Left ventricle myocardium inferior (tissue), 1 donor: Measurements from ENCODE around the gene SLC25A25. TPM values are rescaled to one million over a fixed set of nuclear protein-coding genes. Genes with fewer than 3 reads are reported as not detected.
A peak's percentile ranks its signal among the peaks of the same experiment; 100 is the strongest.

ENCODE experiments used
- DNase-seq: peaks from one replicate; pipeline ENCODE4 v3.0.0-alpha.2; 2020
- H3K27ac ChIP-seq: fragments of 200-600 bp; replicated peaks from 2 replicates; pipeline ENCODE4 v1.8.0; 2021
- H3K27me3 ChIP-seq: fragments of 200-600 bp; 2 replicates; pipeline ENCODE4 v1.8.0; 2021; ENCODE audit warnings: low read depth
- H3K36me3 ChIP-seq: fragments of 200-600 bp; 2 replicates; pipeline ENCODE4 v1.8.0; 2021
- H3K4me1 ChIP-seq: fragments of 200-600 bp; 2 replicates; pipeline ENCODE4 v1.8.0; 2021
- H3K4me3 ChIP-seq: fragments of 200-600 bp; 2 replicates; pipeline ENCODE4 v1.8.0; 2021; ENCODE audit warnings: mild to moderate bottlenecking, moderate library complexity
- H3K9me3 ChIP-seq: fragments of 200-600 bp; replicated peaks from 2 replicates; pipeline ENCODE4 v1.8.0; 2021
- CTCF ChIP-seq: fragments of 200-600 bp; IDR thresholded peaks from 2 replicates; pipeline ENCODE4 v1.8.0; 2021; ENCODE audit warnings: antibody characterized with exemption, mild to moderate bottlenecking, borderline replicate concordance
- intact Hi-C: fragments of 100-400 bp; cut with micrococcal nuclease; formaldehyde crosslinking; loops from one replicate; pipeline ENCODE4 v1.11.0; 2022
- total RNA-seq: library from RNA; stranded (reverse); fragmentation: NEBNext Ultra II Directional; extraction: Animal tissue kit (Norgen Biotek cat#: 25700); gene quantifications from one replicate; pipeline ENCODE4 v1.2.1, GENCODE V29; 2021
- donor health status: DM: no; HTN: yes; CAD: no; lungs with severe emphysema.

Gene SLC25A25
- total RNA-seq, 1 donor from 2014 or later, result 5.4 TPM

DNA sequence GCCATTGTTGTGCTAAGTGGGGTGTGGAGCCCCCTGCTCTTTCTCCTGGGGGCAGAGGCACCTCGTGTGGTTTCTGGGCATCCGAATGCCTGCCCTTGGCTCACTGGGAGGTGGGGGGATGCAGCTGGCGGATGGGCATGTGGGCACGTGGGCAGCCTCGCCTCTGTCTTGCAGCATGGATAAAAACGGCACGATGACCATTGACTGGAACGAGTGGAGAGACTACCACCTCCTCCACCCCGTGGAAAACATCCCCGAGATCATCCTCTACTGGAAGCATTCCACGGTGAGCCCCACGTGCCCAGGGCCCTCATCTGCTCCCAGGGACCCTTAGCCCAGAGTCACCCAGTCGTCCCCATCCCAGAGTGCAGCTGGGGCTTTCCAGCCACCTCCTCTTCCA lies 34.2 kb downstream of the SLC25A25 start:
- TF ChIP-seq CTCF, result no peak
- Histone ChIP-seq H3K27ac (peak overlapping the region; percentile 96), H3K36me3 (peaks cover 60% of the 10 kb centered on the region), H3K9me3 (no peaks in the 10 kb centered on the region), H3K4me1 (peaks cover 64% of the 10 kb centered on the region), H3K27me3 (no peaks in the 10 kb centered on the region), H3K4me3 (peak overlapping the region; percentile 13)
- no peak for DNase-seq
- intact Hi-C loops, result no loop called here

DNA sequence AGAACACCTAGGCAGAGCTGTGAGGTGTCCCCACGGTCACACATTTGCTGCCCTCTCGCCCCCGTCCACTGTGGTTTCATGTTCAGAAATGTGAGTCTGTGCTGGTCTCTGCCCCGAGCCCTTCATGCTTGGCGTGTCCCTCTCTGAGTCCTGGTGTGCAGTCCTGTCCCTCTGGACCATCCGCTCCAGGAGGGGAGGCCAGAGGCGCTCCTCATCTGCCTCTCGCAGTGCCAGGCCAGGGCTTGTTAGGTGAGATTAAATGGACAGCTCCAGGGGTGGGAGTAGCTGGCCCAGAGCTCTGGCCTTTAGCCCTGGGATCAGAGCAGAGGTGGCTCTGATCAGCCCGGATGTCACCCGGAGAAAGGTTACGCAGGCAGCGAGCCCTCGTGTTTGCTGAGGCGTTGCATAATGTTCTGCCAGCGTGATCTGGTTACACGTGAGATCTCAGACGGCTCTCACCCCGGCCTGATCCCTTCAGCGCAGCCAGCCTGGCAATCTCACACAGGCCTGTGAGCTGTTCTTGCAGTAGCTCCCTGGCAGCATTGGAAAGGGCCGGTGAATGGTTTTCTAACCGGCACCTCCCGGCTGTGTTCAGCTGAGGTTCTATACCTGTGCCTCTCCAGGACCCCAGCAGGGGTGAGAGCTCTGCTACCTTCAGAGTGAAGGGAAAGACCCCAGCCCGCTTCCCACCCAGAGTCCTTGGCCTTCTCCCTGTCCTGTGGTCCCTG lies 35.0 kb downstream of the SLC25A25 start:
- Histone ChIP-seq H3K36me3 (peaks cover 69% of the 10 kb centered on the region), H3K9me3 (no peaks in the 10 kb centered on the region), H3K4me3 (no peak overlapping the region), H3K27ac (no peak overlapping the region), H3K27me3 (no peaks in the 10 kb centered on the region), H3K4me1 (peaks cover 59% of the 10 kb centered on the region)
- TF ChIP-seq CTCF, result no peak
- intact Hi-C loops, result no loop called here
- no peak for DNase-seq

- no peaks in the 10 kb centered on the region for H3K27me3 ChIP-seq
- intact Hi-C loops, result no loop called here
- no peak overlapping the region for H3K27ac ChIP-seq
- peaks cover 56% of the 10 kb centered on the region for H3K4me1 ChIP-seq
- no peaks in the 10 kb centered on the region for H3K9me3 ChIP-seq
- no peak for DNase-seq
- no peak overlapping the region for H3K4me3 ChIP-seq
- H3K36me3 ChIP-seq, result peaks cover 74% of the 10 kb centered on the region
- no peak for TF ChIP-seq CTCF
Observed at GRCh38 chr9:128103589-128103962, 35.5 kb downstream of the SLC25A25 start.

GRCh38 chr9:128104171-128104618 lies 36.2 kb downstream of the SLC25A25 start:
- Histone ChIP-seq H3K9me3 (no peaks in the 10 kb centered on the region), H3K36me3 (peaks cover 80% of the 10 kb centered on the region), H3K4me1 (peaks cover 56% of the 10 kb centered on the region), H3K4me3 (no peak overlapping the region), H3K27ac (no peak overlapping the region), H3K27me3 (no peaks in the 10 kb centered on the region)
- TF ChIP-seq CTCF, result no peak
- intact Hi-C loops, result no loop called here
- DNase-seq, result no peak

DNA sequence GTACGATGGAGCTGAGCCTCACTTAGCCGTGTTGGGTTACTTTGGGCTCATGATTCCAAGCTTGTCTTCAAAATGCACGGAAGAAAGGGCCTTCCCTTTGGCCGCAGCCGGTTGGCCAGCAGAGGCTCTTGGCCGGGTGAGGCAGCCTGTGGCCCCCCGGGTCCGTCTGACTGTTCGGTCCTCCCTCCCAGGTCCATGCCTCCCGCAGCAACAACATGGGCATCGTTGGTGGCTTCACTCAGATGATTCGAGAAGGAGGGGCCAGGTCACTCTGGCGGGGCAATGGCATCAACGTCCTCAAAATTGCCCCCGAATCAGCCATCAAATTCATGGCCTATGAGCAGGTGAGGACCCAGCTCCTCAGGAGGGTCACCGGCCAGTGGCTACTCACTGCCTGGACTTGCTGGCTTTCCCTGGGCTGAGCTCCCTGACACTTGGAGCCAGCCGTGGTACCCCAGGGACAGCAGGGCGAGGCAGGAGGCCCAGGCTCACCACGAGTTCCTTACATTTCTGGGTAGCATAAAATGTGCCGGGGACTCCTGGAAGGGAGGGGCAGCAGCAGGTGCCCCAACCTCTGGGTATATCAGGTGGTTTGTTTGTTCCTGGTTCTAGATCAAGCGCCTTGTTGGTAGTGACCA lies 37.6 kb downstream of the SLC25A25 start:
- TF ChIP-seq CTCF, result no peak
- intact Hi-C loops, result no loop called here
- no peaks in the 10 kb centered on the region for H3K9me3 ChIP-seq
- DNase-seq, result no peak
- no peak overlapping the region for H3K4me3 ChIP-seq
- H3K27me3 ChIP-seq, result no peaks in the 10 kb centered on the region
- no peak overlapping the region for H3K27ac ChIP-seq
- peaks cover 82% of the 10 kb centered on the region for H3K36me3 ChIP-seq
- peaks cover 48% of the 10 kb centered on the region for H3K4me1 ChIP-seq
